Ovary (tissue), 3 donors: ENCODE measurements around the gene SOX18.

ENCODE experiments used
- EP300 ChIP-seq: sonication (generic); formaldehyde crosslinking; IDR thresholded peaks from one replicate; pipeline ENCODE4 v1.6.1; 2017; ENCODE audit warnings: antibody characterized with exemption
- POLR2A ChIP-seq: fragments of 450-650 bp; IDR thresholded peaks from one replicate; pipeline ENCODE4 v1.6.1; 2017; ENCODE audit warnings: antibody characterized with exemption, mild to moderate bottlenecking, moderate library complexity
- TF ChIP-seq, protein P1 (sequence below), 3 donors: fragments of 450-650 bp in 2 of 3; fragments of 200-600 bp in 1 of 3; IDR thresholded peaks; one replicate each; pipeline versions ENCODE4 v1.5.1 to v1.8.0; 2016 to 2022; ENCODE audit warnings: antibody characterized with exemption in 3 of 3, mild to moderate bottlenecking in 1 of 3
- donor health status: DM: no; HTN: no; CAD: no.

DNA sequence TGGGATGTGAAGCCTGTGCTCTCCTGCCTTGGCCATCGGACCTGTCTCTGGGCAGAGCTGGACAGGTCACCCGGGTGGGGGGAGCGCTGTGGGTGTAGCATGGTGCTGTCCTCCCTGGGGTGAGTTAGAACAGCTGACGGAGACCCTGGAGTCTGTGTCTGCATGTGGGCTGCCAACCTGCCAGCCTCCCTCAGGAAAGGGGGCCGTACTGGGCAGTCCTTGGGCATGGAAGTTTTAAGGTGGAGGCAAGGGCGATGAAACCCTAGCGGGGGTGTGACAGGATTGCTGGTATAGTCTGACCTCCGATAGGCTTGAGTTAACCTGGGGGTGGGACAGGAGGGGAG is 2.4 kb downstream of the SOX18 start:
- TF ChIP-seq, protein P1, sequence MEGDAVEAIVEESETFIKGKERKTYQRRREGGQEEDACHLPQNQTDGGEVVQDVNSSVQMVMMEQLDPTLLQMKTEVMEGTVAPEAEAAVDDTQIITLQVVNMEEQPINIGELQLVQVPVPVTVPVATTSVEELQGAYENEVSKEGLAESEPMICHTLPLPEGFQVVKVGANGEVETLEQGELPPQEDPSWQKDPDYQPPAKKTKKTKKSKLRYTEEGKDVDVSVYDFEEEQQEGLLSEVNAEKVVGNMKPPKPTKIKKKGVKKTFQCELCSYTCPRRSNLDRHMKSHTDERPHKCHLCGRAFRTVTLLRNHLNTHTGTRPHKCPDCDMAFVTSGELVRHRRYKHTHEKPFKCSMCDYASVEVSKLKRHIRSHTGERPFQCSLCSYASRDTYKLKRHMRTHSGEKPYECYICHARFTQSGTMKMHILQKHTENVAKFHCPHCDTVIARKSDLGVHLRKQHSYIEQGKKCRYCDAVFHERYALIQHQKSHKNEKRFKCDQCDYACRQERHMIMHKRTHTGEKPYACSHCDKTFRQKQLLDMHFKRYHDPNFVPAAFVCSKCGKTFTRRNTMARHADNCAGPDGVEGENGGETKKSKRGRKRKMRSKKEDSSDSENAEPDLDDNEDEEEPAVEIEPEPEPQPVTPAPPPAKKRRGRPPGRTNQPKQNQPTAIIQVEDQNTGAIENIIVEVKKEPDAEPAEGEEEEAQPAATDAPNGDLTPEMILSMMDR (IDR thresholded peaks at IDR 0.05) = no peak
- TF ChIP-seq POLR2A (no peak), EP300 (no peak)
